HG03060 (cell line): ENCODE measurements around the gene LGALS4.
"Not testable (repeated sequence)": the region's sequence is repeated elsewhere in the genome, so short reads cannot be mapped to it uniquely, and the experiment has no call there.

Experiments used
- ATAC-seq: cut with Tn5 transposase; IDR thresholded peaks from one replicate; pipeline ENCODE4 v1.9.1; 2021; ENCODE audit warnings: low read depth, moderate number of reproducible peaks; ENCODE audit not compliant: unreplicated experiment

Gene LGALS4

GRCh38 chr19:38826856-38827551 is 14.3 kb upstream of the LGALS4 start:
- ATAC-seq, result no peak

GRCh38 chr19:38825936-38826335 is 13.2 kb upstream of the LGALS4 start:
- ATAC-seq, result not testable (repeated sequence)

GRCh38 chr19:38821230-38821825 is 8.6 kb upstream of the LGALS4 start:
- ATAC-seq, result not testable (repeated sequence)

GRCh38 chr19:38819231-38819920 is 6.6 kb upstream of the LGALS4 start:
- no peak for ATAC-seq

- no peak for ATAC-seq
Measured at GRCh38 chr19:38817081-38817480, 4.3 kb upstream of the LGALS4 start.

- no peak for ATAC-seq
Measured at GRCh38 chr19:38816131-38816750, 3.5 kb upstream of the LGALS4 start.

GRCh38 chr19:38815059-38816001 is 2.6 kb upstream of the LGALS4 start:
- no peak for ATAC-seq

- ATAC-seq, result not testable (repeated sequence)
Measured at GRCh38 chr19:38813932-38814331, 1.2 kb upstream of the LGALS4 start.

- ATAC-seq, result no peak
Measured at GRCh38 chr19:38813323-38813722, 578 bp upstream of the LGALS4 start.

GRCh38 chr19:38812009-38812840 is 520 bp downstream of the LGALS4 start:
- ATAC-seq, result no peak

GRCh38 chr19:38809592-38810252 is 3.0 kb downstream of the LGALS4 start:
- ATAC-seq, result no peak

- ATAC-seq, result no peak
Measured at GRCh38 chr19:38808741-38809140, 4.0 kb downstream of the LGALS4 start.

GRCh38 chr19:38807374-38808098 is 5.2 kb downstream of the LGALS4 start:
- not testable (repeated sequence) for ATAC-seq

- no peak for ATAC-seq
Measured at GRCh38 chr19:38806371-38806770, 6.4 kb downstream of the LGALS4 start.

- no peak for ATAC-seq
Measured at GRCh38 chr19:38805180-38805579, 7.6 kb downstream of the LGALS4 start.

- ATAC-seq, result no peak
Measured at GRCh38 chr19:38803543-38803942, 9.2 kb downstream of the LGALS4 start.

GRCh38 chr19:38801359-38802095 is 11.2 kb downstream of the LGALS4 start:
- ATAC-seq, result no peak
